GM21360 (cell line): Measurements from ENCODE around the gene SLC35E3.

Experiments used
- ATAC-seq: cut with Tn5 transposase; IDR thresholded peaks from one replicate; pipeline ENCODE4 v1.9.1; 2021; ENCODE audit warnings: mild to moderate bottlenecking, moderate library complexity; ENCODE audit not compliant: unreplicated experiment

The SLC35E3 gene

DNA sequence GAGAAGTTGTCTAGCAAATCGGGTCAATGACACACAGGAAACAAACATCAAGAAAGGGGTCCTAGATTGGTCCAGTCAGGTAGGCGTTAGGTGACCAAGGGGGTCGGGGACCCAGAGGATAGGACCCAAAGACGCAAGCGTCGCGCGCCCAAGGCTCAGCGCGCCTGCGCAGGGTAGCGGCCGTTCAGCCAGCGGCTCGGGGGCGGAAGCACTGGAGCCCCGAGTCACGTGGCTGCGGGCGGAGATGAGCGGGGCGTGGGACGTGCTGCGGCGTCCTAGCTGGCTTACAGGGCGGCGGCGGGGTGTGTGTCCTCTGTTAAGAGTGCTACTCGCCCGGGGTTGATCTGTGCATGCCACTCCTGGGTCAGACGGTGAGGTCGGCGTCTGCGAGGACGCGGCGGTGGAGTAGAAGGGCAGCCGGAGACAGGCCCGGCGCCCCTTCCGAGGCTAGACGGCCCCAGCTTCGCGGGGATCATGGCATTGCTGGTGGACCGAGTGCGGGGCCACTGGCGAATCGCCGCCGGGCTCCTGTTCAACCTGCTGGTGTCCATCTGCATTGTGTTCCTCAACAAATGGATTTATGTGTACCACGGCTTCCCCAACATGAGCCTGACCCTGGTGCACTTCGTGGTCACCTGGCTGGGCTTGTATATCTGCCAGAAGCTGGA, at the start of gene SLC35E3:
Gene SLC35E3 (plus strand): TSS at position 273 of the 668 bp plus-strand sequence. CDS start 202 bp downstream, at position 475.
- peak; percentile 95 for ATAC-seq

DNA sequence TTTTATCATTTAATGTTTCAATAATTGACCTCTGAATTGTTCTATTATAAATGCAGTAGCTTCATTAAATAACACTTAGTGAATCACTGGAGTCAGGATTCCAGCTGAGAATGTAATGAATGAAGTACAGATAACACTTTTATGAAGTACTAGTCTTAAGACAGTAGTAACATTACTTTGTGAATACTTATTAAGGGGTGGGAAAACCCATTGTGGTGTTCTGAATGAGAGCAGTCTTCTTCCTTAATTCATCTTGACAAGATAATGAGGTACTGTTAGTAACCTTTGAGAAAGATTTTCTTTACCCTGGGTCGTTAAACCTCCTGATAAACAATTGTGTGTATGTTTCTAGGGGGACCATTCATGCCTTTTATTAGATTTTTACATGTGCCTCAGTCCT, 46.5 kb upstream of the SLC35E3 start:
- ATAC-seq: no peak

DNA sequence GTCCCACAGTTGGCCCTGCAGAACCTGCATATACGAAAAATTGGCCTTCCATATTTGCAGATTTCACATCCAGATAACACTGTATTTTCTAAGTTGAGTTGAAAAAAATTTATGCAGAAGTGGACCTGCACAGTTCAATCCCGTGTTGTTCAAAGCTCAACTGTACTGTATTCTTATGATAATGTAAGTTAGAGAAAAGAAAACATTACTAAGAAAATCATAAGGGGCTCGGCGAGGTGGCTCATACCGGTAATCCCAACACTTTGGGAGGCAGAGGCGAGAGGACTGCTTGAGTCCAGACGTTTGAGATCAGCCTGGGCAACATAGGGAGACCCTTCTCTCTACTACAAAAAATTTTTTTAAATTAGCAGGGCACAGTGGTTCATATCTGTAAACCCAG, 18.2 kb upstream of the SLC35E3 start:
- no peak for ATAC-seq

DNA sequence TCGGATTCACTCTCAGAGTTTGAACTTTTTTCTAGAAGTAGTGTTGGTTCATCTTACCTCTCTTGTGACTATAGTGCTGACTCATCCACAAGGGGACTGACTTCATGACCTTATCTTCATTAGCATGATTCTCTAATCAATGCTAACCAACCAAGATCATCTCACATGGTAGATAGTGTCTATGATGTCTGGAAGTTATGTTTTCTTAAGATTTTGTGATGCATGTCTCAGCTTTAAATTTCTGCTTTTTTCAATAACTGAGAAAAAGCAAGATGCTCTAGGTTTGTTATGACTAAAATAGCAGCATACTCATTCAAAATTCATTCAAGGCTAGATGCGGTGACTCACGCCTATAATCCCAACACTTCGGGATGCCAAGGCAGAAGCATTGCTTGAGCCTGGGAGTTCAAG, 12.3 kb upstream of the SLC35E3 start:
- ATAC-seq: no peak

DNA sequence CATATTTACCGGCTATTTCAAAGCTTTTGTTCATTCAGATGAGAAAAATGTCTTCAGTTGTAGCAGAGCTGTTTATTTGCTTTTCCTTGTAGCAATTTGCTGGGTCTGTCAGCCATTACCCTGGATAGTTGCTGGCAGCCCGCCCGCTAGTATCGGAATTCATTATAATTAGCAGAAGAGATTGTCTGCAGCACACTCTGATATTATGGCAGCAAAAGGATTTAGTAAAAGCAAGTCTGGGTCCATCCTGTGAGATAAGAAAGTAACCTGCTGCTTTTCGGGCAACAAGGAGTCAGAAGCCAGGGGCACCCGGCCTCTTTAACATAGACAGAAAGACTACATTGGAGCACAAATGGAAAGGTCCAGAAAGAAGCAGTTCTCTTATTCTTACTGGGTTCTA, 6.1 kb upstream of the SLC35E3 start:
- ATAC-seq: no peak

DNA sequence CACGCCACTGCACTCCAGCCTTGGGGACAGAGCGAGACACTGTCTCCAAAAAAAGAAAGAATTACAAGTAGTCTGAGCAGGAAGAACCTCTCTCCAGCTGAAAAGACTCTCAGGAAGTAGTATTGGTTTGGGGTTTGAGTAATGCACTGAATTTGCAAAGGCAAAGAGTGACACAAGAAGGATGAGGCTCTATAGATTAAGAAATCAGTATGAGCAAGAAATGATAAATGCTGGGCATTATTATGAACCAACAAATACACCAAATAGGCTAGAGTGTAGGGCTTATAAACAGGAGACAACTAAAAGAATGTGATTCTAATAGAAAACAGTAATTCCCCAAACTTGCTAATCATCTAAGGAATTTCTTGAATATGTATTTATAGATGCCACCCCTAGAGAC, 2.6 kb upstream of the SLC35E3 start:
- no peak for ATAC-seq

DNA sequence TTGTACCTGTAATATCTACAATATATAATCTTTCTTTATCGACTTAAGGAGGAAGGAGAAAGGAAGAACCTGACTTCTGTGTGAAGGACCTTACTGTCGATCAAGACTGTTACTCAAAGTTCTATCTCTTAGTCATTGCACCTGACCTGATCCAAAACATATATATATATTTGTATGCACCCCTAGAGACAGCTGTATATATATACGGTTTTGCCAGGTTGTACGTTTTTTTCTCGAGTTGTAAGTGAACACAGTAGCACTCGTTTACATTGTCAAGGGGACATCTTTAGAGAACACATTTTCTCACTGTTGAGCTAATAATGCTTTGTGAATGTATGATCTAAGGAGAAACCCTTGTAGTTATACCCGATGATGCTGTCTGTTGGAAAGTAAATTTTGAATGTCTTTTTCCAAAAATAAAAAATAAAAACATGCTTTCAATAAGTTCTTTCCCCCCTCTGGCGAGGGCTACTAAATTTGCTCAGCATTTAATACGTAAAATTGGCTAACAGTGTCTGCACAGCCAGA, 536 bp upstream of the SLC35E3 start:
- ATAC-seq: no peak

DNA sequence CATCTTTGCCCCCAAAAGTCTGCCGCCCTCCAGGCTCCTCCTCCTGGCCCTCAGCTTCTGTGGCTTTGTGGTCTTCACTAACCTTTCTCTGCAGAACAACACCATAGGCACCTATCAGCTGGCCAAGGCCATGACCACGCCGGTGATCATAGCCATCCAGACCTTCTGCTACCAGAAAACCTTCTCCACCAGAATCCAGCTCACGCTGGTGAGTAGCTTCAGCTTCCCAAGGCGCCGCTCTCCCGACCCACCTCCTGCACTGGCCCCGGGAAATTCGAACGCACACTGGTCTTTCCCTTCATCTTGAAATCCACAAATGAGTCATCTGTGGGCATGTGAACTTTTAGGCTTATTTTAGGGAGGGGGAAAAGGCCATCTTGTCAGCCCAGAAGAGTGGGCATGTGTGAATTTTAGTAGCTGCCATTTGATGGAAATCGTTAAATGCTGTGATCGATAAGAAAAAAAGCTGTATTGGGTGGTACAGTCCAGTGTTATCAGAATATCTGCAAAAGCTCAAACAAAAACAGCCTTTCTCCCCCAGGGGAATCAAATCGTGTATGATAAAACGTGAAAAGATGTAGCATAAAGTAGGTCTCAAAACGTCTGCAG, 700 bp downstream of the SLC35E3 start:
- peak; percentile 30 for ATAC-seq

DNA sequence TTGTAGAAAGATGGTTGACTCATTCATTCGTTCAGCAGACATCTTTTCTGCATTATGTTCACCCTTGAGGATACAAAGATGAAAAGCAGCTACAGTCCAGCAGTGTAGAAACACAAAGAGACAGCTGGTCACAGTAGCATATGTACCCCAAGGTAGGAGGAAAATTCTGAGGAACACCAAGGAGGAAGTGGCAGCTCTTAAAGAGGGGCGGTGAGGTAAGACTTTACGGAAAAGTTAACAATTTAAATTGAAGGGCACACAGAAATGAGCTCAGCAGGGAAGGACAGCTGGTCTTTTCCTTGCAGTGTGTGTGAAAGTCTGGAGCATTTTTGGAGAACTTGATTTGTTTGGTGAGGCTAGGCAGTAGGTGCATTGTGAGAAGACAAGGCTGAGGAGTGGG, 3.5 kb downstream of the SLC35E3 start:
- ATAC-seq: no peak

DNA sequence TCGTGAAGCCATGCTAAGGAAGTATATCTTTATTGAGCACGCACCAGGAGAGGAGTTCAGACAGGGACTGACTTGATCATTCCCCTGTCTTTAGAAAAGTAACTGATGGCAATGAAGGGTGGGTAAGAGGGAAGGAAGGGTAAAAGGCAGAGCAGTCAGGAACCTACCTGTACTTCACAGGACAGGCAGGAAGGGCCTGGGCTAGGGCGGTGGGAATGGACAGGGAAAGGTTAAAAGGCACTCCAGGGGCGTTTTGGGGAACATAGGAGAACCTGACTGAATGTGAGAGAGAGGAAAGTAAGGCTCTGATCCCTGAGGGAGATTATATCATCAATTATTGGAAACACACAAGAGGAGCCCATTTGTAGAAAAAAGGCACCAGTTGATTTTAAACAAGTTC, 3.9 kb downstream of the SLC35E3 start:
- ATAC-seq: no peak

DNA sequence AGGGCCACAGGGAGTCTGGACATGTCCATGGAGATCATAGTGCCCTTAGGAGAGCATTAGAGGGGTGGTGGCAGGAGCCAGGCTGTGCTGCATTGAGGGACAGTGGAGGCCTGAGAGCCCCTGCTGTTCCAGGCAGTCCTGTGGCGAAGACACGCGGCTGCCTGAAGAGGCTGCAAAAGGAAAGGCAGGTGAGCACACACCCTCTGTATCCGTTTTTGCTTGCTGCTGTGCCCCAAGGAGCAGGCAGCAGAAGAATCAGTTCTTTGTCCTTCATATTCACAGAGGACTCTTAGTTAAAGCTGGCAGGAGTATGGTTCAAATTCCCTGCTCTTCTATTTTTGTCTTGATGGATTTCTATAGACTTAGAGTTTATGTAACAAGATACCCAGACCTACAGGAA, 4.5 kb downstream of the SLC35E3 start:
- no peak for ATAC-seq

DNA sequence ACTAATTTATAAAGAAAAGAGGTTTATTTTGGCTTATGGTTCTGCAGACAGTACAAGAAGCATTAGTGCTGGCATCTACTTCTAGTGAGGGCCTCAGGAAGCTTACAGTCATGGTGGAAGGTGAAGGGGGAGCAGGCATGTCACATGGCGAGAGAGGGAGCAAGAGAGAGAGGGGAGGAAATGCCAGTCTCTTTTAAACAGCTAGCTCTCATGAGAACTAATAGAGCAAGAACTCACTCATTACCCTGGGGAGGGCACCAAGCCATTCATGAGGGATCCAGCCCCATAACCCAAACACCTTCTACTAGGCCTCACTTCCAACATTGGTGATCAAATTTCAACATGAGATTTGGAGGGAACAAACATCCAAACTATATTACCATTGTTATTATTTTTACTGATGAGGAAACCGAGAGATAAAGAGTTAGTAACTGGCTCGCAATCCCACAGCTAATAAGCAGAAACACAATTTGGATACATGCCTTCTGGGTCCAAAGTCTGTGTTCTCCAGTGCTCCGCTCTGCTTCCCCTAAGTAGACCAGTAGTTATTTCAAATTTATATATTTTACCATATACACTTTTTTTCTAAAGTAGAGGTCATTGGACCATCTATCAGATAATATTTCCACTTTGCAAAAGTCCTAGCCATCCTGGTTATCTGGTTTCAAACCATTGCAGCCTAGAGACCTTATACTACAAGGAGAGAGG, 9.7 kb downstream of the SLC35E3 start:
- no peak for ATAC-seq

DNA sequence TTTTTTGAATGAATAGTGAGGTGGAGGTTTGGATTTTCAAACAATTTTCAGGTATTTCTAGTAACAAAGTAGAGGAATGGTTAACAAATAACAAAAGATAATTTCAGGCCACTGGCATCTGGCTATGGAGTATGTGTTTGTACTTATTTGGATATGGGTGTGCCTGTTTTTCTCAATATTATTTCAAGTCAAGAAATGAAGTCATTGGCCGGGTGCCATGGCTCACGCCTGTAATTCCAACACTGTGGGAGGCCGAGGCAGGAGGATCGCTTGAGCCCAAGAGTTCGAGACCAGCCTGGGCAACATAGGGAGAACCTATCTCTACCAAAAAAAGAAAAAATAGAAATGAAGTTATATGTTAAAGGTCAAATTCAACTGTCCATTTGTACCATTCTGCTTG, 13.9 kb downstream of the SLC35E3 start:
- ATAC-seq: no peak

DNA sequence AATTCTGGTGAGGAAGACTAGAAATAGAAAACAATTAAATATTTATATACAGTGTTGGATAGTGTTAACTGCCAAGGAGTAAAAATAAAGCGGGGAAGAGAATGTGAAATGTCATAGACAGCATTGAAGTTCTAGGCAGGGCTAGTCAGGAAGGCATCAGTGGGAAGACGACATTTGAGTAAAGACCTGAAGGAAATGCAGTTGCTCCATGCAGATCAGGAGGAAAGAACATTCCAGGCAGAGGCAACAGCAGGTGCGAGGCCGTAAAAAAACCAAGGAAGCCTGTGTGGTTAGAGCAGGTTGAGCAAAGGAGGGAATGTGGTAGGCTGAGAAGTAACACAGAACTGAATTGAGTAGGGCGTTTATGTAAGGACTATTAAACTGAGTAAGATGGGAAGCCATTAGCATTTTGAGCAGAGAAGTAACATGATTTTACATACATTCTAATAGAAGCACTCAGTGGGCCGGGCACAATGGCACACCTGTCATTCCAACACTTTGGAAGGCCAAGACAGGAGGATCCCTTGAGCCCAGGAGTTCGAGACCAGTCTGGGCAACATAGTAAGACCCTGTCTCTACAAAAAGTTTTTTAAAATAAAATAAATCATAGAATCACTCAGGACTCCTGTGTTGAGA, 14.9 kb downstream of the SLC35E3 start:
- no peak for ATAC-seq

DNA sequence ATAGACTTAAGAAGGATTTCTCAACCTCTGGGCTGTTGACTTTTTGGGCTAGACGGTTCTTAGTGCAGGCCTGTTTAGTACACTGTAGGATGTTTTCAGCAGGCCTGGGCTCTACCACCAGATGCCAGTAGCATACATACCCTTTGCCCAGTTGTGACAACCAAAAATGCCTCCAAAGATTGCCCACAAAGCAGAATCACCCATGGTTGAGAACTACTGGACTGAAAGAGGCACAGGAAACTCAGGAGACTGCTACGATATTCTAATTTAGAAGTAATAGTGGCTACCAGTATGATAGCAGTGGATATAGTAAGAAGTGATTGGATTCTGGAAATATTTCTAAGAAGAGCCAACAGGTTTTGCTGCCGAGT, 15.5 kb downstream of the SLC35E3 start:
- ATAC-seq: no peak

DNA sequence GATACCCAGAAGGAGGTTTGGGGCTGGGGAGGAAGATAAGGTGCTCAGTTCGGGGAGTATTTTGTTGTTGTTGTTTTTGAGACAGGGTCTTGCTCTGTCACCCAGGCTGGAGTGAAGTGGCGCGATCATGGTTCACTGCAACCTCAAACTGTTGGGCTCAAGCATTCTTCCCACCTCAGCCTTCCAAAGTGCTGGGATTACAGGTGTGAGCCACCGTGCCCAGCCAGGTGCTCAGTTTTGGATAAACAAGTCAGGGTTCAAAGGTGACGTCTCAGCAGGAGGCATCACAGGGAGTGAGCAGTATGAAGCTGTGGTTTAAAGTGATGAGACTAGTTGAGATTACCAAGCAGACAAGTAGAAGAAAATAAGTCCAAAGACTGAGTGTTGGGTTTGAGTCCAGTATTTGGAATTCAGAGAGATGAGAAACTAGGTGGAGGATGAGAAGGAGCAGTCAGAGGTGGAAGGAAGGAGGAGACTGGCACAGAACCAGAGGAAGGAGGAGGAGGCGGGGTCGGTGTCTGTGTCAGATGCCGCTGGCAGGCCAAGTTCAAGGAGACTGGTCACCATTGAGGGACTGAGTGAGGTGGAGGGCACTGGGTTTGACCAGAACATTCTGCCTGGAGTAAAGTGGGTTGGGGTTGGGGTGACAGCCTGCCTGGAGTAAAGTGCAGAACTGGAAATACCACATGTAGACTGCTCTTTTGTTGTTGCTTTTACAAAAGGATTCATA, 16.1 kb downstream of the SLC35E3 start:
- ATAC-seq: no peak

DNA sequence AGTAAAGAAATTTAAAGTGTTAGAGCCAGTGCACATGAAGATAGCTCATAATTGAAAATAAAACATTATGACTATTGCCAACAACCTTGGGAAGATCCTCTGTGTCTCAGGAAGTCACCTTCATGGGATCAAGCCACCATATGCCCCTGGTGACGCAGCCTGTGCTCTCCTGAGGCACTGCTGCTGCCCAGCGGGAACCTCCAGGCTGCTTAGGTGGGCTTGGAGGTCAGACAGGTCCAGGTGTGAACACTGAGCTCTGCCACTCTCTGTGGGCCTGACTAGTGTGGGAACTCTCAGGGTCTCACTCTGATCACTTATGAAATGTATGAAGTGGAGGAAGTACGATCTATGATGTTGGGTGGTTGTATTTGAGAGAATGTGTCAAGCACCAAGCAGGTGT, 16.7 kb downstream of the SLC35E3 start:
- no peak for ATAC-seq

DNA sequence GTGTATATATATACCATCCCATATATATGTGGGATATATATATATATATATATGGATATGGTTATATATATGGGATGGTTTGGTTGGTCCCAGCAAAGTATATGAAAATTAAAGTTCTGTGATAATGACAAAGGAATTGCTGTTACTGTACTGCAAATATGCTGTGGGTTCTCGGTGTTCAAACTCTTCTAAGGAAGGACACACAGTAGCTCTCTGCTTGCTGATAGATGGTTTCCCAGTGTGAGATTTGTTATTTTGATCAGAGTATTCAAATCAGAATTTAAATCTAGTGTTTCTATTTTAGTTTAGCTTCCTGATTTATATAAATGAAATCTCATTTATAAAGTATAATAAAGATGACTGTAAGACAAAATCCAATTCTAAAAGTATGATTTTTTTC, 19.7 kb downstream of the SLC35E3 start:
- no peak for ATAC-seq

DNA sequence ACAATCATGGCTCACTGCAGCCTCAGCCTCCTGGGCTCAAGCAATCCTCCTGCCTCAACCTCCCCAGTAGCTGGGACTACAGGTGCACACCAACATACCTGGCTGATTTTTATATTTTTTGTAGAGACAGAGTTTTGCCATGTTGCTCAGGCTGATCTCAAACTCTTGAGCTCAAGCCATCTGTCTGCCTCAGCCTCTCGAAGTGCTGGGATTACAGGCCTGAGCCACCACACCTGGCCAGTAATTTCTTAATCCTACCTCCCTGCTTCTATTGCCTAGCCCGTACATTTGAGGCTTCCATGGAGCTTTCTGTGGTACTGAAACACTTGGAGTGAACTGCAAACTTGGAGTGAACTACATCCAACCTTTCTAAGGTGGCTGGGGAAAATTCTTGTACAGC, 20.7 kb downstream of the SLC35E3 start:
- no peak for ATAC-seq

DNA sequence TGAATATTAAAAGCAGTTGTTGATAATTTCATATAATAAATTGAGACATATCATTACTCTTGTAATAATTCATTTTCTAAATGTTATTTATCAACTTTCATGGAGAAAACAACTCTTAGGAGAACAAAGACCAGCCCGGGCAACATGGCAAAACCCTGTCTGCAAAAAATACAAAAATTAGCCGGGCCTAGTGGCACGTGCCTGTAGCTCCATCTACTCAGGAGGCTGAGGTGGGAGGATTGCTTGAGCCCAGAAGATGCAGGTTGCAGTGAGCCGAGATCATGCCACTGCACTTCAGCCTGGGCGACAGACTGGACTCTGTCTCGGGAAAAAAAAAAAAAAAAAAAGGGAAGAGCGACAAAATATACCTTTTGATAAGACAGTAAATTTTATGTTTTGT, 21.2 kb downstream of the SLC35E3 start:
- no peak for ATAC-seq

DNA sequence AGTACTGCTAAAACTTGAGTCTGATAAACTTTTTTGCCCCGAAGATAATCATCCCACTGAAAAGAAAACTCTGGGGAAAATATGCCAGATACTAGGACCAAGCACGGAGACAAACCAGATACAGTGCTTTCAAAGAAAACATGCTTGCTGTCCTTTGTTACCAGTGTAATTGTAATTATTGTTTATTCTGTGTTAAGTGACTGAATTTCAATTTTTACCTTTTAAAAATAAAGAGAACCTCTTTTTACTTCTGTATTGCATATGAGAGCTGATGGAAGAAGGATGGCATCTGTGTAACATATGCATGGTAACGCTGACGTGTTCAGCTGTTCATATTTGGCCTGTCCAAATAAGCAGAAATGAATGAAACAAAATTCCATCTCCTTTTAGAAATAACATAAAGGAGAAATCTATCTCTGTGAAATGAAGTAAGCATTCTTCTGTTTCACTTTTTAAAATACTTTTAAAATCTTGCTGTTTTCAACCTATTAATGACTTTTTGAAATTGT, 22.5 kb downstream of the SLC35E3 start:
- ATAC-seq: no peak
